PC-3 (cell line): ENCODE data around the gene GPR146. TPM values are rescaled to one million over a fixed set of nuclear protein-coding genes. Genes with fewer than 3 reads are reported as not detected.

Experiments
- ATAC-seq: fragments of 200-7000 bp; cut with Tn5 transposase; 2 replicates; pipeline ENCODE4 v1.9.1; 2020; ENCODE audit warnings: mild to moderate bottlenecking, moderate library complexity
- BruUV-seq: library from RNA; stranded (reverse); fragments of 400-500 nt; replicated peaks from 2 replicates; lab custom pipeline; 2021; lab: Mats Ljungman, UMichigan
- CTCF ChIA-PET: fragments of 300-600 bp; sonication (Branson Sonifier 250); formaldehyde crosslinking; loops from one replicate; lab custom pipeline; 2022; ENCODE audit warnings: antibody characterized with exemption; lab: Charles Lee
- POLR2A ChIA-PET: fragments of 300-600 bp; sonication (Branson Sonifier 250); formaldehyde crosslinking; loops from one replicate; lab custom pipeline; 2022; ENCODE audit warnings: antibody characterized with exemption; ENCODE audit not compliant: unreplicated experiment; lab: Charles Lee
- DNase-seq: peaks from one replicate; pipeline ENCODE4 v3.0.0-alpha.2; 2015
- H2AFZ ChIP-seq: fragments of 300-600 bp; sonication (generic); 2 replicates; pipeline ENCODE4 v1.6.0; 2016; ENCODE audit warnings: antibody characterized with exemption, low read length
- H3F3A ChIP-seq: fragments of 300-600 bp; sonication (generic); one replicate; pipeline ENCODE4 v1.6.0; 2017; ENCODE audit warnings: antibody characterized with exemption, low read length, control low read depth, mild to moderate bottlenecking; ENCODE audit not compliant: unreplicated experiment
- H3K27ac ChIP-seq: fragments of 300-600 bp; sonication (generic); 2 replicates; pipeline ENCODE4 v1.5.1; 2016; ENCODE audit warnings: mild to moderate bottlenecking, low read length
- H3K27me3 ChIP-seq: fragments of 300-600 bp; sonication (generic); 2 replicates; pipeline ENCODE4 v1.6.1; 2016; ENCODE audit warnings: low read length, mixed read lengths
- H3K36me3 ChIP-seq: fragments of 300-600 bp; sonication (generic); 2 replicates; pipeline ENCODE4 v1.6.1; 2016; ENCODE audit warnings: low read depth, mixed run types, low read length, mixed read lengths
- H3K4me1 ChIP-seq: fragments of 300-600 bp; sonication (generic); 2 replicates; pipeline ENCODE4 v1.5.1; 2016; ENCODE audit warnings: low read length; ENCODE audit not compliant: insufficient read depth
- H3K4me2 ChIP-seq: fragments of 300-600 bp; sonication (generic); 2 replicates; pipeline ENCODE4 v1.6.0; 2016; ENCODE audit warnings: low read length
- H3K4me3 ChIP-seq: fragments of 300-600 bp; sonication (generic); 2 replicates; pipeline ENCODE4 v1.5.1; 2016; ENCODE audit warnings: mild to moderate bottlenecking, low read length, mixed read lengths
- H3K79me2 ChIP-seq: fragments of 300-600 bp; sonication (generic); 2 replicates; pipeline ENCODE4 v1.6.1; 2017; ENCODE audit warnings: low read length, mixed read lengths
- H3K9ac ChIP-seq: fragments of 300-600 bp; sonication (generic); 2 replicates; pipeline ENCODE4 v1.6.0; 2016; ENCODE audit warnings: mild to moderate bottlenecking, low read length
- H3K9me2 ChIP-seq: fragments of 300-600 bp; sonication (generic); replicated peaks from 2 replicates; pipeline ENCODE4 v1.6.1; 2016; ENCODE audit warnings: mixed run types, low read length, mixed read lengths
- H3K9me3 ChIP-seq: fragments of 300-600 bp; sonication (generic); 2 replicates; pipeline ENCODE4 v1.6.1; 2016; ENCODE audit warnings: low read length, mixed read lengths
- H4K20me1 ChIP-seq: fragments of 300-600 bp; sonication (generic); 2 replicates; pipeline ENCODE4 v1.6.1; 2016; ENCODE audit warnings: low read length, mixed read lengths
- CTCF ChIP-seq: fragments of 300-600 bp; sonication (generic); conservative IDR thresholded peaks from 2 replicates; pipeline ENCODE4 v1.5.1; 2017; ENCODE audit warnings: antibody characterized with exemption, low read depth, mild to moderate bottlenecking, low read length
- EZH2 ChIP-seq: fragments of 300-600 bp; sonication (generic); IDR thresholded peaks from one replicate; pipeline ENCODE4 v1.6.1; 2017; ENCODE audit warnings: antibody characterized with exemption, mild to moderate bottlenecking, low read length; ENCODE audit not compliant: unreplicated experiment
- EZH2phosphoT487 ChIP-seq: fragments of 300-600 bp; sonication (generic); IDR thresholded peaks from 2 replicates; pipeline ENCODE4 v1.6.1; 2018; ENCODE audit warnings: mild to moderate bottlenecking, antibody characterized with exemption, low read length, borderline replicate concordance
- intact Hi-C: fragments of 100-400 bp; cut with micrococcal nuclease; formaldehyde crosslinking; loops from 2 replicates; pipeline ENCODE4 v1.9.0; 2023
- total RNA-seq: library from RNA; depleted of rRNA; stranded (reverse); fragments of >200 nt; gene quantifications from 2 replicates; pipeline ENCODE4 v1.2.3, GENCODE V29; 2014

Gene GPR146
- total RNA-seq, 1 experiment from 2014 or later, result 2.7 TPM

GRCh38 chr7:1057416-1058291 is 13.3 kb downstream of the GPR146 start:
- Histone ChIP-seq H4K20me1 (no peaks in the 10 kb centered on the region), H3K27ac (no peak overlapping the region), H3K4me1 (no peaks in the 10 kb centered on the region), H3K27me3 (no peaks in the 10 kb centered on the region), H3K4me3 (no peak overlapping the region), H3K9me3 (no peaks in the 10 kb centered on the region), H3K79me2 (no peaks in the 10 kb centered on the region), H3K9ac (no peak overlapping the region), H3K4me2 (no peak overlapping the region), H3K36me3 (no peaks in the 10 kb centered on the region), H3K9me2 (no peaks in the 10 kb centered on the region), H3F3A (no peaks in the 10 kb centered on the region), H2AFZ (no peak overlapping the region)
- ATAC-seq (no peak), DNase-seq (no peak)
- POLR2A ChIA-PET, result no interaction called here
- TF ChIP-seq EZH2phosphoT487 (no peak), CTCF (no peak), EZH2 (no peak)
- CTCF ChIA-PET, result interaction anchor here (1.0 kb wide), 1 partner anchor 10 kb away, joined by 3 read pairs; no protein-coding TSS in a partner anchor
- intact Hi-C loops, result no loop called here
- BruUV-seq, result no TSS peak

GRCh38 chr7:1058311-1058710 is 14.0 kb downstream of the GPR146 start:
- H3K27me3 ChIP-seq, result no peaks in the 10 kb centered on the region
- no peak overlapping the region for H3K9ac ChIP-seq
- no peaks in the 10 kb centered on the region for H3K9me2 ChIP-seq
- H3K9me3 ChIP-seq, result no peaks in the 10 kb centered on the region
- no peak for ATAC-seq
- no peaks in the 10 kb centered on the region for H3F3A ChIP-seq
- H3K4me2 ChIP-seq, result no peak overlapping the region
- CTCF ChIA-PET, result interaction anchor here (1.0 kb wide), 1 partner anchor 11 kb away, joined by 3 read pairs; no protein-coding TSS in a partner anchor
- intact Hi-C loops, result no loop called here
- H3K27ac ChIP-seq, result no peak overlapping the region
- DNase-seq, result no peak
- H3K36me3 ChIP-seq, result no peaks in the 10 kb centered on the region
- no peak overlapping the region for H2AFZ ChIP-seq
- POLR2A ChIA-PET, result no interaction called here
- H3K79me2 ChIP-seq, result no peaks in the 10 kb centered on the region
- H4K20me1 ChIP-seq, result no peaks in the 10 kb centered on the region
- H3K4me1 ChIP-seq, result no peaks in the 10 kb centered on the region
- BruUV-seq, result no TSS peak
- H3K4me3 ChIP-seq, result no peak overlapping the region
- no peak for TF ChIP-seq CTCF
- no peak for TF ChIP-seq EZH2phosphoT487
- no peak for TF ChIP-seq EZH2

- POLR2A ChIA-PET, result no interaction called here
Observed at GRCh38 chr7:1058821-1059199, 14.5 kb downstream of the GPR146 start.

More at GRCh38 chr7:1058821-1059199, 14.5 kb downstream of the GPR146 start:
- no peaks in the 10 kb centered on the region for H3K36me3 ChIP-seq
- no peaks in the 10 kb centered on the region for H3K9me2 ChIP-seq
- no peaks in the 10 kb centered on the region for H3K79me2 ChIP-seq
- H3K4me3 ChIP-seq, result no peak overlapping the region
- no peak for TF ChIP-seq EZH2
- TF ChIP-seq EZH2phosphoT487, result no peak
- no peak for TF ChIP-seq CTCF
- no peak overlapping the region for H3K27ac ChIP-seq
- DNase-seq (no peak), ATAC-seq (no peak)
- no peak overlapping the region for H3K9ac ChIP-seq
- H3K9me3 ChIP-seq, result no peaks in the 10 kb centered on the region
- no peaks in the 10 kb centered on the region for H4K20me1 ChIP-seq
- H2AFZ ChIP-seq, result no peak overlapping the region
- no peaks in the 10 kb centered on the region for H3K4me1 ChIP-seq
- CTCF ChIA-PET, result interaction anchor here (1.0 kb wide), 1 partner anchor 11 kb away, joined by 3 read pairs; no protein-coding TSS in a partner anchor
- H3K4me2 ChIP-seq, result no peak overlapping the region
- no peaks in the 10 kb centered on the region for H3K27me3 ChIP-seq
- BruUV-seq, result no TSS peak
- intact Hi-C loops, result no loop called here
- no peaks in the 10 kb centered on the region for H3F3A ChIP-seq
